GM12874 (cell line): ENCODE data around the gene PRRC1.

Experiments
- TF ChIP-seq, protein P1 (sequence below): IDR thresholded peaks from 2 replicates; pipeline ENCODE4 v1.5.1; 2011; ENCODE audit warnings: low read depth, mild to moderate bottlenecking, control low read depth, low read length, moderate library complexity; ENCODE audit not compliant: insufficient read depth

Gene PRRC1

DNA sequence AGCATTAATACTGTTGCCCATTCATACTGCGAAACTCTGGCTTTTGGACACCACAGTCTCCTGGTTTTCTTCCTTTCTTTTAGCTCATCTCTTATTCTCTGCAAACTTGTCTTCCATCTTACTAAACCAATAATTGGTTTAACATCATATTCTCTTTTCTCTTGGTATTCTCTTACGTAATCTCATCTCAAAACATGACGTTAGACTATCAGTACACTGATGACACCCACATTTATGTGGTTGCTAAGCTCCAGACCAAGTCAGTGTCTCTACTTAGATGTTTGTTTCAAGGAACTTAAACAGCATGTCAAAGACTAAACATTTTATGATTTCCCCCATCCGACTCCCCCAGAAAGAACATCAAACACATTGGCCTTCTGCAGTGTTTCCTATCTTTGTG, 2.1 kb downstream of the PRRC1 start:
- TF ChIP-seq, protein P1, sequence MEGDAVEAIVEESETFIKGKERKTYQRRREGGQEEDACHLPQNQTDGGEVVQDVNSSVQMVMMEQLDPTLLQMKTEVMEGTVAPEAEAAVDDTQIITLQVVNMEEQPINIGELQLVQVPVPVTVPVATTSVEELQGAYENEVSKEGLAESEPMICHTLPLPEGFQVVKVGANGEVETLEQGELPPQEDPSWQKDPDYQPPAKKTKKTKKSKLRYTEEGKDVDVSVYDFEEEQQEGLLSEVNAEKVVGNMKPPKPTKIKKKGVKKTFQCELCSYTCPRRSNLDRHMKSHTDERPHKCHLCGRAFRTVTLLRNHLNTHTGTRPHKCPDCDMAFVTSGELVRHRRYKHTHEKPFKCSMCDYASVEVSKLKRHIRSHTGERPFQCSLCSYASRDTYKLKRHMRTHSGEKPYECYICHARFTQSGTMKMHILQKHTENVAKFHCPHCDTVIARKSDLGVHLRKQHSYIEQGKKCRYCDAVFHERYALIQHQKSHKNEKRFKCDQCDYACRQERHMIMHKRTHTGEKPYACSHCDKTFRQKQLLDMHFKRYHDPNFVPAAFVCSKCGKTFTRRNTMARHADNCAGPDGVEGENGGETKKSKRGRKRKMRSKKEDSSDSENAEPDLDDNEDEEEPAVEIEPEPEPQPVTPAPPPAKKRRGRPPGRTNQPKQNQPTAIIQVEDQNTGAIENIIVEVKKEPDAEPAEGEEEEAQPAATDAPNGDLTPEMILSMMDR = no peak

DNA sequence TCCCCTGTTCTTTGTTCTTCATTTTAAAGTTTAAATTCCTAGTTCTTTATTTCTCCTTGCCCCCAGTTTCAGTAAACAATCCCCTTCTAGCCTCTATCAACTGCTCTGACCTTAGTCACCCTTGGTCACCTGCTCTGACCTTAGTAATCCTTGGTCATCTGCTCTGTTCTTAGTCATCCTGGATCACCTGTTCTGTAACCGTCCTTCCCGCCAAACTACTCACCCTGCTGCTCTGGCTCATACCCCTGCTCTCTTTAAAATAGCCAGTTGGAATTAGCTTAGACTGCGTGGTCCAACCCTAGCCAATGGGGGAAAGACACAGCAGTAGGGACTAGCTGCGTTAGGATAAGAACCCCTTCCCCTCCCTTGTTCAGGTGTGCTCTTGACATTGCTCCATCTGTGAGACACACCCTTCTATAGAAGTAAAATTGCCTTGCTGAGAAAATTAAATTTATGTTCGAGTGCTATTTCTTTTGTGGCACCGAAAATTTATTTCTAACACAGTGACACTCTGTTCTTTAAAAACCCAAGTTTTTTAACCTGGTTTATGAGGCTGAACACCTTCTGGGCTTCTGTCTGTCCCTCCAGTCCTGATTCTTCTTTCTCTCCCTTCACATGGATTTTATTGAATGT, 3.8 kb downstream of the PRRC1 start:
- TF ChIP-seq, protein P1 = no peak

DNA sequence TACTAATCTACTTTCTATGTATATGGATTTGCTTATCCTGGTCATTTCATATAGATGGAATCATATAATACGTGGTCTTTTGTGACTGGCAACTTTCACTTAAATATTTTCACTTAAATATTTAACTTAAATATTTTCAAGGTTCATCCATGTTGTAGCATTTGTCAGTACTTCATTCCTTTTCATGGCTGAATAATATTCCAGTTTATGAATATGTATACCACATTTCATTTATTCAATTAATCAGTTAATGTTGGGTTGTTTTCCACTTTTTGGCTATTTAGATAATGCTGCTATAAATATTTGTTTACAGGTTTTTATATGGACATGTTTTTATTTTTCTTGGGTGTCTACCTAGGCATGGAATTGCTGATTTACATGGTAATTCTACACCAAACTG, 7.7 kb downstream of the PRRC1 start:
- TF ChIP-seq, protein P1 = no peak

DNA sequence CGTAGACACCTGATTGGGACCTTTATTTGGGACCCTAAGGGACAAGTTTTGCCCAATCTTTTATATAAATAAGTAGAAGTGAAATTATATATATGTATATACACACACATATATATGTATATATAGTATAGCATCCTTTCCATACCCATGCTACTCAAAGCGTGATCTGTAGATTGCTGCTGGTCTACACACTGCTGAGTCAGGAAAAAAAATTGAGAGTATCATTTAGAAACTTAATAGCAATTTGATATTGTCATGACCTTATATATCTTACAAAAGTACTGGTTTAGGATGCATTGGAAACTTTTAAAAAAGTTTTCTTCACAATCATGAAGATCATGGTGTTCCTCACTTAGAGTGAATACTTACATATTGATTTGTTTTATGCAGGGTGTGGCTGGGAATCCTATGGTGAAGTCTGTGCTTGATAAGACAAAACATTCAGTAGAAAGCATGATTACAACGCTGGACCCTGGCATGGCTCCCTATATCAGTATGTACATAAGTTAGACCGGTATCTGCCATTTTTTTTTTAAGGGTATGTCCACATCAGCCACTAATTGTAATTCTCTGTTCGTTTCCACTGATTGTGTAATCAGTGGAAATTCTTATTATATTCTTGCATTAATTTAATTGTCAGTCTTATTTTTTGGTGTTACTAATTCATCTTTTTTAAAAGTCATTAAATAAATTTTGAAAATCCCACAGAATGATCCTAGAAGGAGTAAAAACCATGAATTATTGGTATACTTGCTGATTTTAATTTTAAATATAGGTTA, 12.7 kb downstream of the PRRC1 start:
- TF ChIP-seq, protein P1 = no peak

DNA sequence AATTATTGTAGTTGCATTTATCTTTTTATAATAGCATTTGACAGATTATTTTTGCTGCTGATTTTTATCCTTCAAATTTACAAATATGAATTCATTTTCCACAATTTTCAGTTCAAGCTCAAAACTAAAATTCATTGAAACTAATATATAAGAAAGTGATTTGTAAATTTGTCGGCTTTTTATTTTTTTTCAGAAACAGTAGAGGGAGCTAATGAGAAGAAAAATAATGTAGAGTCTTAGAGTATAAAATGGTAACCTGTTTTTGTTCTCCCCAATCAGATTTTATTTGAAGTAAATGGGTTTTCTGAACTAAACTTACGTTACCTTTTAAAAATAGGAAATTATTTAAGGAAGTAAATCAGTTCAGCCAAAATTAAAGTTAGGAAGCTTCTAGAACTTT, 19.2 kb downstream of the PRRC1 start:
- TF ChIP-seq, protein P1 = 0 out of 2 replicates have a peak, but pooled peaks have one; percentile 6

DNA sequence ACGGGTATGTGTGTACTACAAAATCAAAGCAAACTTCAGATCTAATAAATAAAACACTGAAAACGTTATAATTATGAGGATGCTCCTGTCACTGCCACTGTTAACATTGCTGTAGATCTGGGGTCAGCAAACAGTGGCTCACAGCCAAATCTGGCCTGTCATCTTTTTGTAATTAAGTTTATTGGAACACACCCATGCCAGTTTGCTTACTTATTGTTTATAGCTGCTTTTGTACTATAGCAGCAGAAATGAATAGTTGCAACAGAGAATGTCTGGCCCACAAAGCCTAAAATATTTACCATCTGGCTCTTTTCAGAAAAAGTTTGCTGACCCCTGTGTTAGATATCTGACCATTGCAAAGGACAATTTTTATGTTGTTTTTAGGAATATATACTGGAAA, 32.1 kb downstream of the PRRC1 start:
- TF ChIP-seq, protein P1 = no peak

DNA sequence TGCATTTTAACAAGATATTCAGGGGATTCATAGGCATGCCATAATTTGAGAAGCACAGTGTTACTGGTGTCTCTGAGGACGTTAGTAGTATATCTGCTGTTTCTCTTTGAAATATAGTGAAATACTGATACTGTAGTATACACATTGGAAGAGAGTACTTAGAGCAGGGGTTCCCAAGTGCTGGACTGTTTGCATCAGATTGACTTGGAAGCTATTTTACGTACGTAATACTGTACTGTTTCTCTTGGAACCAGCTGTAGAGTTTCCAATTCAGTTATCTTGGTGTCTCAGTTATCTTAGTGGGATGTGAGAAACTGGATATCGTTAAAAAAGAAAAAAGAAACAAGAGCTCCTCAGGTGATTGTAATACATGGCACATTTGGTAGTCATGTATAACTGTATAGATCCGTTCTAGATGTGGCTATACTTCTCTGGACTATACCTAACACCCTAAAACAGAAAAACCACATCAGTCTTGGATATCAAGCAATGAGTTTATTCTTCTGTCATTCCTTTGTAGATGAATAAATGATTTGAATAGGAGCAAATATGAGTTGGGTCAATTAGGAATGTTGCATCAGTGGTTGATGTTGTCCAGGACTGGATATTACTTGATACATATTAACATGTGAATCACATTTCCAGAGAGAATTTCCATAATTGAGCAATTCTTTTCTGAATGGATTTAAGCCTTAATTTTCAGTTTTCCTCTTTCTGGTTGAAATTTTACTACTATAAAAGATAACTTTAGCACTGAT, 33.4 kb downstream of the PRRC1 start:
- TF ChIP-seq, protein P1 = no peak
